BLaER1 treated with 17β-estradiol and CSF1 and Interleukin-3, amounts not matched to agents 10 nM and 100 nM (cell line): ENCODE measurements around the gene PPP1R3E.
A peak's percentile ranks its signal among the peaks of the same experiment; 100 is the strongest.
"Not testable (repeated sequence)": the region's sequence is repeated elsewhere in the genome, so short reads cannot be mapped to it uniquely, and the experiment has no call there.

ENCODE experiments used
- H3K27ac ChIP-seq, 11 experiments: shearing (Covaris generic); formaldehyde crosslinking; 2 replicates each; pipeline ENCODE4 v1.8.1; 2022
- H3K27me3 ChIP-seq, 11 experiments: shearing (Covaris generic); formaldehyde crosslinking; 2 replicates each; pipeline ENCODE4 v1.8.1; 2022
- H3K36me3 ChIP-seq, 11 experiments: shearing (Covaris generic); formaldehyde crosslinking; 2 replicates each; pipeline ENCODE4 v1.8.1; 2022
- H3K4me1 ChIP-seq, 10 experiments: shearing (Covaris generic); formaldehyde crosslinking; 2 replicates each; pipeline ENCODE4 v1.8.1; 2022
- H3K4me2 ChIP-seq, 11 experiments: shearing (Covaris generic); formaldehyde crosslinking; 2 replicates each; pipeline ENCODE4 v1.8.1; 2022
- H3K4me3 ChIP-seq, 10 experiments: shearing (Covaris generic); formaldehyde crosslinking; 2 replicates each; pipeline ENCODE4 v1.8.1; 2022
- H3K9ac ChIP-seq, 11 experiments: shearing (Covaris generic); formaldehyde crosslinking; 2 replicates each; pipeline ENCODE4 v1.8.1; 2022
- H3K9me3 ChIP-seq, 11 experiments: shearing (Covaris generic); formaldehyde crosslinking; replicated peaks in 1 of 11; 2 replicates each; pipeline ENCODE4 v1.8.1; 2022
- H4K20me1 ChIP-seq, 11 experiments: shearing (Covaris generic); formaldehyde crosslinking; 2 replicates each; pipeline ENCODE4 v1.8.1; 2022
- Cebpa-rat ChIP-seq, 11 experiments: shearing (Covaris generic); IDR thresholded peaks; 2 replicates each; pipeline ENCODE4 v1.8.1; 2022

The PPP1R3E gene

GRCh38 chr14:23275412-23275811, 27.2 kb downstream of the PPP1R3E start:
- no peak overlapping the region for H3K27ac ChIP-seq
- TF ChIP-seq Cebpa-rat (IDR thresholded peaks at IDR 0.05), result no peak
- H4K20me1 ChIP-seq, result peaks cover 0 to 37% (median 0%) of the 10 kb centered on the region in 11 experiments; a peak in 6 of 22 replicates
- no peaks in the 10 kb centered on the region for H3K27me3 ChIP-seq
- no peak overlapping the region for H3K9ac ChIP-seq
- no peak overlapping the region for H3K4me3 ChIP-seq
- peaks cover 16 to 52% (median 23%) of the 10 kb centered on the region in 11 experiments for H3K36me3 ChIP-seq
- 0 out of 22 replicates have a peak, but pooled peaks cover 0 to 7% (median 0%) of the 10 kb centered on the region in 11 experiments for H3K9me3 ChIP-seq
- H3K4me1 ChIP-seq, result peaks cover 0 to 11% (median 7%) of the 10 kb centered on the region in 10 experiments; a peak in 16 of 20 replicates
- no peak overlapping the region; a peak in 1 of 22 replicates for H3K4me2 ChIP-seq

- Histone ChIP-seq H3K9ac (no peak overlapping the region), H3K4me1 (peaks cover 0 to 7% (median 0%) of the 10 kb centered on the region in 10 experiments; a peak in 2 of 20 replicates), H3K9me3 (no peaks in the 10 kb centered on the region), H4K20me1 (peaks cover 0 to 7% (median 0%) of the 10 kb centered on the region in 11 experiments; a peak in 1 of 22 replicates), H3K27ac (no peak overlapping the region), H3K4me3 (no peak overlapping the region), H3K4me2 (no peak overlapping the region), H3K36me3 (0 out of 22 replicates have a peak, but pooled peaks cover 0 to 7% (median 0%) of the 10 kb centered on the region in 11 experiments), H3K27me3 (no peaks in the 10 kb centered on the region)
- no peak for TF ChIP-seq Cebpa-rat (IDR thresholded peaks at IDR 0.05)
Measured at GRCh38 chr14:23269193-23269592, 33.5 kb downstream of the PPP1R3E start.

- H3K27me3 ChIP-seq, H3K4me3 ChIP-seq, H3K9ac ChIP-seq, H3K4me2 ChIP-seq, H3K27ac ChIP-seq, H4K20me1 ChIP-seq, H3K36me3 ChIP-seq, H3K9me3 ChIP-seq: not testable (repeated sequence)
- H3K4me1 ChIP-seq, result peaks cover 0 to 38% (median 0%) of the 10 kb centered on the region in 10 experiments; a peak in 6 of 20 replicates
Measured at GRCh38 chr14:23260849-23261248, 41.8 kb downstream of the PPP1R3E start.

GRCh38 chr14:23259426-23259825, 43.2 kb downstream of the PPP1R3E start:
- Histone ChIP-seq H3K9ac (no peak overlapping the region), H3K4me1 (peaks cover 0 to 38% (median 0%) of the 10 kb centered on the region in 10 experiments; a peak in 6 of 20 replicates), H3K27ac (no peak overlapping the region), H3K36me3 (no peaks in the 10 kb centered on the region), H4K20me1 (no peaks in the 10 kb centered on the region), H3K4me2 (peak overlapping the region in 3 of 11 experiments; percentile 30 to 65 (median 52); a peak in 5 of 22 replicates), H3K4me3 (no peak overlapping the region), H3K9me3 (no peaks in the 10 kb centered on the region), H3K27me3 (no peaks in the 10 kb centered on the region)
- no peak for TF ChIP-seq Cebpa-rat (IDR thresholded peaks at IDR 0.05)

GRCh38 chr14:23258256-23258655, 44.4 kb downstream of the PPP1R3E start:
- Histone ChIP-seq H4K20me1 (no peaks in the 10 kb centered on the region), H3K36me3 (no peaks in the 10 kb centered on the region), H3K4me2 (peak overlapping the region in 1 of 11 experiments; percentile 52; a peak in 1 of 22 replicates), H3K4me1 (peaks cover 0 to 41% (median 0%) of the 10 kb centered on the region in 10 experiments; a peak in 6 of 20 replicates), H3K27me3 (no peaks in the 10 kb centered on the region), H3K9me3 (no peaks in the 10 kb centered on the region), H3K27ac (no peak overlapping the region), H3K9ac (no peak overlapping the region), H3K4me3 (no peak overlapping the region)
- no peak for TF ChIP-seq Cebpa-rat (IDR thresholded peaks at IDR 0.05)

GRCh38 chr14:23252420-23253333, 50.0 kb downstream of the PPP1R3E start:
- Histone ChIP-seq H3K4me2 (peak overlapping the region in 5 of 11 experiments; percentile 2 to 41 (median 19); a peak in 7 of 22 replicates), H3K36me3 (no peaks in the 10 kb centered on the region), H3K9ac (no peak overlapping the region), H3K27me3 (no peaks in the 10 kb centered on the region), H4K20me1 (no peaks in the 10 kb centered on the region), H3K4me3 (no peak overlapping the region), H3K4me1 (peaks cover 0 to 19% (median 0%) of the 10 kb centered on the region in 10 experiments; a peak in 7 of 20 replicates), H3K27ac (peak overlapping the region in 2 of 11 experiments; percentile 35 to 37; a peak in 2 of 22 replicates), H3K9me3 (no peaks in the 10 kb centered on the region)
- no peak for TF ChIP-seq Cebpa-rat (IDR thresholded peaks at IDR 0.05)

- H3K36me3 ChIP-seq, result no peaks in the 10 kb centered on the region
- no peaks in the 10 kb centered on the region for H3K9me3 ChIP-seq
- peak overlapping the region in 1 of 11 experiments; percentile 37; a peak in 1 of 22 replicates for H3K27ac ChIP-seq
- peak overlapping the region in 1 of 11 experiments; percentile 41; a peak in 1 of 22 replicates for H3K4me2 ChIP-seq
- H3K27me3 ChIP-seq, result no peaks in the 10 kb centered on the region
- H3K4me1 ChIP-seq, result peaks cover 0 to 16% (median 0%) of the 10 kb centered on the region in 10 experiments; a peak in 7 of 20 replicates
- TF ChIP-seq Cebpa-rat (IDR thresholded peaks at IDR 0.05), result no peak
- no peaks in the 10 kb centered on the region for H4K20me1 ChIP-seq
- H3K9ac ChIP-seq, result no peak overlapping the region
- H3K4me3 ChIP-seq, result no peak overlapping the region
Measured at GRCh38 chr14:23252006-23252405, 50.7 kb downstream of the PPP1R3E start.

GRCh38 chr14:23249824-23250223, 52.8 kb downstream of the PPP1R3E start:
- Histone ChIP-seq H4K20me1 (no peaks in the 10 kb centered on the region), H3K36me3 (no peaks in the 10 kb centered on the region), H3K9me3 (no peaks in the 10 kb centered on the region), H3K4me3 (no peak overlapping the region), H3K9ac (no peak overlapping the region), H3K4me1 (peaks cover 0 to 16% (median 0%) of the 10 kb centered on the region in 10 experiments; a peak in 7 of 20 replicates), H3K27ac (no peak overlapping the region), H3K4me2 (no peak overlapping the region), H3K27me3 (no peaks in the 10 kb centered on the region)
- TF ChIP-seq Cebpa-rat (IDR thresholded peaks at IDR 0.05), result no peak

- Histone ChIP-seq H3K9ac (no peak overlapping the region), H3K9me3 (no peaks in the 10 kb centered on the region), H4K20me1 (no peaks in the 10 kb centered on the region), H3K4me3 (no peak overlapping the region), H3K36me3 (no peaks in the 10 kb centered on the region), H3K4me1 (peaks cover 0 to 16% (median 0%) of the 10 kb centered on the region in 10 experiments; a peak in 7 of 20 replicates), H3K27me3 (no peaks in the 10 kb centered on the region), H3K27ac (no peak overlapping the region), H3K4me2 (no peak overlapping the region)
- TF ChIP-seq Cebpa-rat (IDR thresholded peaks at IDR 0.05), result no peak
Measured at GRCh38 chr14:23248601-23249000, 54.1 kb downstream of the PPP1R3E start.
